SK-N-MC (cell line): ENCODE data around the gene ARPC2.

ENCODE experiments used
- EZH2 ChIP-seq: fragments of 200-600 bp; sonication (generic); IDR thresholded peaks from one replicate; pipeline ENCODE4 v1.6.1; 2017; ENCODE audit warnings: antibody characterized with exemption
- FOXP2 ChIP-seq: optimal IDR thresholded peaks from 2 replicates; pipeline ENCODE3; 2011; ENCODE audit warnings: mild to moderate bottlenecking, moderate library complexity; ENCODE audit not compliant: insufficient read depth; ENCODE audit errors: extremely low read length, control extremely low read depth
- POLR2AphosphoS5 ChIP-seq: IDR thresholded peaks from 2 replicates; pipeline ENCODE4 v1.6.1; 2012; ENCODE audit warnings: mild to moderate bottlenecking, low read depth, low read length, borderline replicate concordance

DNA sequence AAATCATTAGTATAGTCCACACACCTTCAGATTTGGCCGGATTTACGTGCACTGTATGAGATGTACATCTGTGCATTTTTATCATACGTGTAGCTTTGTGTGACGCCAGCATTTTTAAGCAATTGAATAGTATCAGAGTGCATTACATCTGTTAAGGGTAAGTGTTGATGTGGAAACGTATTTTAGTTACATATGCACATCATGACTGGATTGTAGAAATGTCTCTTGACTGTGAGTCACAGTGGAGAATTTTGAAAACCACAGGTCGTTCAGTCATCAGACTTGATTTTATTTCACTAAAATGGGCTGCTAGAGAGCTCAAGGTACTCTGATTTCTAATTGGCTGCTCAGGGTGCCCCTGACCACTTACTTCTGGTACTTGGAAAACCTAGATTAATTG, 38.5 kb downstream of the ARPC2 start:
- TF ChIP-seq POLR2AphosphoS5: no peak
- no peak for TF ChIP-seq EZH2
- TF ChIP-seq FOXP2: no peak
